ACHN (cell line): ENCODE measurements around the gene TBC1D22A.
A peak's percentile ranks its signal among the peaks of the same experiment; 100 is the strongest.
"Not testable (repeated sequence)": the region's sequence is repeated elsewhere in the genome, so short reads cannot be mapped to it uniquely, and the experiment has no call there.

Experiments
- DNase-seq: peaks from one replicate; pipeline ENCODE4 v3.0.0-alpha.2; 2015
- in situ Hi-C: cut with HindIII; loops from 2 replicates; pipeline ENCODE4 v1.10.0; 2017; ENCODE audit warnings: low sequenced_read_pairs, low pct_ligation_motif_present, low pct_unique_long_range_greater_than_20kb

The TBC1D22A gene, protein sequence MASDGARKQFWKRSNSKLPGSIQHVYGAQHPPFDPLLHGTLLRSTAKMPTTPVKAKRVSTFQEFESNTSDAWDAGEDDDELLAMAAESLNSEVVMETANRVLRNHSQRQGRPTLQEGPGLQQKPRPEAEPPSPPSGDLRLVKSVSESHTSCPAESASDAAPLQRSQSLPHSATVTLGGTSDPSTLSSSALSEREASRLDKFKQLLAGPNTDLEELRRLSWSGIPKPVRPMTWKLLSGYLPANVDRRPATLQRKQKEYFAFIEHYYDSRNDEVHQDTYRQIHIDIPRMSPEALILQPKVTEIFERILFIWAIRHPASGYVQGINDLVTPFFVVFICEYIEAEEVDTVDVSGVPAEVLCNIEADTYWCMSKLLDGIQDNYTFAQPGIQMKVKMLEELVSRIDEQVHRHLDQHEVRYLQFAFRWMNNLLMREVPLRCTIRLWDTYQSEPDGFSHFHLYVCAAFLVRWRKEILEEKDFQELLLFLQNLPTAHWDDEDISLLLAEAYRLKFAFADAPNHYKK

DNA sequence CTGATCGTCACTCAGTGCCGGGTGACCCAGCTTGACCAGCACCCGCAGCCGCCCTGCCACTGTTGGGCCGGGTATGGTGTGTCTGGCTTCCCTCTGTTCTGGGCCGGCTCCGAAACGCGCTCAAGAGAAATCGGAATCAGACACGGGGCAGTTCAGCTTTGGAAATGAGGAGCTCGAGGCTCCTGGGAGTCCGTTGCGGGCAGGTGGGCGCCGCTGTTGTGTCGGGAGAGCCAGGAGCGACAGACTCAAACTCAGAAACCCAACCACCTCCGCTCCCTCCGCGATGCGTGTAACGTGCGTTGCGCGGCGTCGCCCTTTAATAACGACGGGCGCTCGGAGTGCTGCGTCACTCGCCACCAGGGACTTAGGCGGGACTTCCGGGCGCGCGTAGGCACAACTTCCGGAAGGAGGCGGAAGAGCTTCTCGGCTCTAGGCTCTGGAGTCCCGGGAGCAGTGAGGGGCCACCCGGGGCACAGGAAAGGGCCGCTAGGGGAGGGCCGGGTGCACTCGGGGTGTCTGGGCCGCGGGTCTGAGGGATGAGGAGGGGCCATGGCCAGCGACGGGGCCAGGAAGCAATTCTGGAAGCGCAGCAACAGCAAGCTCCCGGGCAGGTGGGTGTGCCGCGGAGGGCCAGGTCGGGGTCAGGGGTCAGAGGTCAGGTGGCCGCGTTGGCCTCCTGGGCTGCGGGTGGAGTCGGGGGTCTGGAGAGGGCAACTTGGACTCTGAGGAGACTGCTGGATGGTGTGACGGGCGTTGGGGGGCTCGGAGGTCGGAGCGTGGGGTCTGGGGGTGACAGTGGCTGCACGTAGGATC lies at the start of gene TBC1D22A:
Gene TBC1D22A, plus strand, starts transcription at position 413 of the 813 bp plus-strand sequence. Its CDS starts 137 bp downstream, at position 550.
- in situ Hi-C loops: no loop called here
- DNase-seq: peak; percentile 92

DNA sequence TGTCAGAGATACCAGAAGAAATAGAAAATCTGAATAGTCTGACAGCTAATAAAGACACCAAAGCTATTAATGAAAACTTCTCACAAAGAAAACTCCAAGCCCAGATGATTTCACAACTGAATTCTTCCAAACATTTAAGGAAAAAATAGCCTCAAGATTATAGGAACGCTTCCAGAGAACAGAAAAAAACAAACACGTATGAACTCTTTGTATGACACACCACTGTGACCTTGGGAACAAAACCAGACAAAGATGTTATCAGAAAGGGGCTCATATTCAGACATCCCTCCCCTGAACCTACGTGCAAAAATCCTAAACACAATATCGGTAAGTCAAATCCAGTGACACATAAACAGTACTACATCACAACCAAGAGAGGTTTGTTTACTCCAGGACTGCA lies 47.9 kb upstream of the TBC1D22A start:
- in situ Hi-C loops: no loop called here
- DNase-seq: no peak

DNA sequence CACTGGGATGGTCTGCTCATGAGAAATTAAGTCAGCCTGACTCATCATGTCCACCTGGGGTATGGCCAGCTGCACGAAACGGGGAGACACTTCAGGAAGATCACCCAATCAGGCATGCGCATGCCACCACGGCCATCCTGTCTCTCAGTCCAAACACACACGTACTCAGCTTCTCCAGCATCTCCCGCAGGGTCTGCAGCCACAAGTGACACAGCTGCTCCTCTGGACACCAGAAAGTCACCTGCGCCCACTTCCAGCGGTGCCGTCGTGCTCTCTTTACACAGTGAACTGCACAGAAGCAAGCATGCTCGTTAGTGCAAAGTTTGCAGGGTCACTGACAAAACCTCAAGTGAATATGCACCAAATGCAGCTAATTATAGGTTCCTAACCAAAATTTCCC lies 42.5 kb upstream of the TBC1D22A start:
- in situ Hi-C loops: no loop called here
- DNase-seq: no peak

DNA sequence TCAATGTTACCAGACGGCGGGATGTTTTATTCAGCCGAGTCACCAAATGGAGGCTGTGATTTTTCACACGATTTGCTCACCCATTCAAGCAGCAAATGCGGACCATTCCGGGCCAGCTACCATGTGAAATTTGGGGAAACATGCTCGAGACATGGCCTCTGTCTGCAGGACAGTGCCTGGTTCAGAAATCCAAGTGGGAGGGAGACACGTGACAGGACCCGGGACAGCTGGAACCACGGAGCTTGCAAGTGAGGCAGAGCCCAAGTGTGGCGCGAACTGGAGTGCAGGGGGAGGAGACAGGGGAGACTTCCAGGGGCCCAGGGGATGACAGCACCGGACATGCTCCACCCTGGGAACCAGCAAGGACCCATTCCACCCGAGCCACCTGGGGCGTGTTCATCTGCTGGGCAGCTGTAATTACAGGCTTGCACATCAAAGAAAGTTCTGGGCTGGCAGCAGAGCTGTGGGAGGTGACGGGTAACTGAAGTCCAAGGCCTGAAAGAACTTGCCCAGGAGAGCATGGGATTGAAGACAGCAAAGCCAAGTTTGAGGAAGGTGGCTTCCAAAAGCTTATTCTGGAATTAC lies 40.9 kb upstream of the TBC1D22A start:
- no peak for DNase-seq
- in situ Hi-C loops: no loop called here

DNA sequence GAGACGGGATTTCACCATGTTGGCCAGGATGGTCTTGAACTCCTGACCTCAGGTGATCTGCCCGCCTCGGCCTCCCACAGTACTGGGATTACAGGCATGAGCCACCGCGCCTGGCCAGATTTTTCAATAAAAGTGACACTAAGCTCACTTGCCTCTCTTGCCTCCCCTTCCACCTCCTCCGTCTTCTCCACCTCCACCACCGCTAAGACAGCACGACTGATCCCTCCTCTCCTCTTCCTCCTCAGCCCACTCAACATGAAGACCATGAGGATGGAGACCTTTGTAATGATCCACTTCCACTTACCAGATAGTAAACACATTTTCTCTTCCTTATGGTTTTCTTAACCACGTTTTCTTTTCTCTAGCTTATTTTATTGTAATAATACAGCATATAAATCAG lies 38.6 kb upstream of the TBC1D22A start:
- in situ Hi-C loops: no loop called here
- no peak for DNase-seq

DNA sequence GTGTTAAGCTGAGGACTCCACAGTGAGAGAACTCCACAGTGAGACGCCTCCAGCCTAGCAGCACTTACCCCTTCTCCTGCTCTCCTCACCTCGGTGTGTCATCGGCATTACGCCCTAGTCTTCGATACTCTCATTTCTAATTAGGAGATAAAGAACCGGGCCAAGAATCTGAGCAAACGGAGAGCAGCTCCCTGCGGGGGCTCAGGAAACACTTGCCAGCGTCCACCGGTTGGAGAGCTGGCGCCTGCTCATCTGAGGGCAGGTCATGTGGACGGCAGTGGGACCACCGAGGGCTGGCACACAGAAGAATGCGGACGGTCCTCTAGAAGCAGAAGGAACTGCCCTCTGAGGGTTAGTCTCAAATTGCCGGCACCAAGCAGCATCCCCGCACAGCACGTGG lies 37.4 kb upstream of the TBC1D22A start:
- in situ Hi-C loops: no loop called here
- no peak for DNase-seq

DNA sequence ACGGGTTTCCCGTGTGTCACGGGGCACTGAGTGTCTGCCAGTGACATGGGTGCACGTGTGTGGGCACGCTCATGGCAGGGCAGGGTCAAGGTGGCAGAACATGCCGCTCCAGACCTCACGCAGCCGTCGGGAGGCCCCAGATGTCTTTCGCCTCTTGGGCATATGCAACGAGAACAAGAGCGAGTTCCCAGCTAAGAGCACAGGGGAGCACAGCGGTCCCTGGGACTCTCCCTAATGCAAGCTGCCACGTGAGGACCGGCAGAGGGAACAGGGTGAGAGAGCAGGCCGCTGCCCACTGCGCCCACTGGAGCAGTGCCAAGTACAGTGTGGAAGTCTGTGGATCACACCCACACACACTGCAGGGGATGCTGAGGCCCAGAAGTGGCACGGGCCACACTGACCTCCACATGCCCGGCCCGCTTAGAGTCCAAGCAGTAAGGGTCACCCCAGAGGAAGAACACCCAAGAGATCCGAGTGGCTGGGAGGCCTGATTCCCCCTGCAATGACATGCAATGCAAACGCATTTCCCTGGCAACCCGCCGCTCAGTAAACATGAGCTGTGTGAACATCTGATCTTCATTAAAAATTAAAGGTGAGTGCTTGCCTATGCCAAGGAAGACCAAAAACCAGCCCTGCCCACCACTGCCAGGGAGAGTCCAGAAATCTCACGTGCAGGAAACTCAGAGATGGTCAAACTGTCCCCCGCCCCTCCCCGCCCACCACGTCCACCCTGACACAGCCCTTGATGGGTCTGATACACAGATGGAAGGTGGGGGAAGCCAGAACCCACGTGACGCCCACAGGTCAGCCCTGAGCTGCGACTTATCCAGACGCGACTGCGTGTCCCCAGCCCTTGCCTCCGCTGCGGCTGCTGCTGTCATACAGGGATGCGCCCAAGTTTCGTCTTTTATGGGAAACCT lies 36.1 kb upstream of the TBC1D22A start:
- in situ Hi-C loops: no loop called here
- DNase-seq: no peak

DNA sequence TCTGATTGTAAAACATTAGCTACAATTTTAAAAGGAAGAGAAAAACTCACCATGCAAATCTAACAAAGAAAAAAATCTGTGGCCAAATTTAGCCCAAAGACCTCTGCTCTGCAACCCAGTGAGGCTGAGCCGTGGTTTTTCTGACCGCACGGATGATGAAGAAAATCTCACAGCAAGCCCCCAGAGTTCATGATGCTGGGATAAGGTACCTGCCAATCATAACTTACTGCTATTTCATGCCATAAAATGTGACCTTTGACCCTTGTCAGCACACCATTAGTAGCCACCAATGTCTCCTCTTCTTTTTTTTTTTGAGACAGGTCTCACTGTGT lies 35.5 kb upstream of the TBC1D22A start:
- in situ Hi-C loops: no loop called here
- no peak for DNase-seq

DNA sequence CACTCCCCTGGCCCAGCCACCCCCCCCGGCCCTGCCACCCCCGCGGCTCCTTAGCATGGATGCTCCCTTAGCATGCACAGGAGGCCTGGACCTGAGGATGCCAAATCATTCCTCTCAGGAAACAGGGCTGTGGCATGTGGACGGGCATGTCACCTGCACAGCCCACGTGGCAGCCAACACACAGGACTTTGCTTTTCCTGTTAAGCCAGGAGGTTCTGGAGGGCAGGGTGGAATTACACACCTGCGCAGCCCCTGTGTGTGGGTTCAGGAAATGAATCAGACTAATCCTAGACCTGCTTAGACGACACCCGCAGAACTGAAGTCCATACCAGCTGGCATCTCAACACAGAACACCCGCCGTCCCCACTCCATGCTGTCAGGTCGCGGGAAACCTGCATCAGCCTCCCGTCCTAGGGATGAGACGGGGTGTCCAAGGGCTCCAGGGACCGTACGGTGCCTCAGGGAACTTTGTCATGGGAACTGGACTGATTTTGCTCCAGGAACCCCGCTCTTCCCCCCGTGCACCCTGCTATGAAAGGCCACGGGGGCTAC lies 34.6 kb upstream of the TBC1D22A start:
- in situ Hi-C loops: no loop called here
- no peak for DNase-seq

DNA sequence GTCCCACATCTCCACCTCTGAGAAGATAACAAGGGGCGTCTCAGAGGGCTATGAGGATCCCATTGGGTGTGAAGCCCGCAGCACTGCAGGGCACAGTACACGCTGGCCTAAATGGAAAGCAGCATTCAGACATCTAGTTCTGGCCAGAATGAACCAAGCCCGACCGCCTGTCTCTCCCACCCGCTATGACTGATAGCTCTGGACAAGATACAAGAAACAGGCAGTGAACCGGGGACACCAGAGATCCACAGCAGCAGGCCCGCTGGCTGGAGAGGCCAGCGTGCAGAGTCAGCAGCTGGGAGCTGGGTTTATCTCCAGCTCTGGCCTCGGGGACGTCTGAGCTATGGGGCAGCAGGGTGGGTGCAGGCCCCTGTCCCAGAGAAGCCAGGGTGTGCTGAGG lies 34.0 kb upstream of the TBC1D22A start:
- DNase-seq: no peak
- in situ Hi-C loops: no loop called here

DNA sequence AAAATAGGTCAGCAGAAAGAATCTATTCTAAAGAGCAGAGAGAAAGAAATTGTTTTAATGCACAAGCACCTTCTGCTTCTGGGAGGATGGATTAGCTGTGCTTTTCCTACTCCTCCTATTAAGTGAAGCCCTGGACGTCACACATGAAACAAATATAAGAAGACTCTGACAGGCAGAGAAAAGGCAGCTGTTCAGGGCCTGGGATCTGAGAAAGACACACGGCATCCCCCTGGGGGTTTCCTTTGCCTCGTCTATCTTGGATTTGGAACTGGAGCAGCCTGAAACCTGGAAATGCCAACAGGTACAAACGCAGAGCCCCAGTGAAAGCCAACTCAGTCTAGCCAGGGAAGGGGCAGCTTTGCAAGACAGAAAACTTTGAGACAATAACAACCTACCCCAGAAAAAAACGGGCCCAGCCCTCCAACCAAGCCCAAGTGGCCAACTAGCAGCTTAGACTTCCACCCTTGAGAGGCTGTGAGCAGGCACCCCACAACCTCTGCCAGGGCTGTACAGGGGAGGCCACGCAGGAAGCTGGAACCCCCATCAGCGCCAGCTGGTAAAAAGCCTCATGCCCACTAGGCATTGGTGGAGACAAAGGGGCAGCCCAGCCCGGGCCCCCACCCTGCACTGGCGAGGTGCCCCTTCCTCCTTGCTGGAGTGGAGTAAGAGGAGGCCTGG lies 31.7 kb upstream of the TBC1D22A start:
- in situ Hi-C loops: no loop called here
- DNase-seq: no peak

DNA sequence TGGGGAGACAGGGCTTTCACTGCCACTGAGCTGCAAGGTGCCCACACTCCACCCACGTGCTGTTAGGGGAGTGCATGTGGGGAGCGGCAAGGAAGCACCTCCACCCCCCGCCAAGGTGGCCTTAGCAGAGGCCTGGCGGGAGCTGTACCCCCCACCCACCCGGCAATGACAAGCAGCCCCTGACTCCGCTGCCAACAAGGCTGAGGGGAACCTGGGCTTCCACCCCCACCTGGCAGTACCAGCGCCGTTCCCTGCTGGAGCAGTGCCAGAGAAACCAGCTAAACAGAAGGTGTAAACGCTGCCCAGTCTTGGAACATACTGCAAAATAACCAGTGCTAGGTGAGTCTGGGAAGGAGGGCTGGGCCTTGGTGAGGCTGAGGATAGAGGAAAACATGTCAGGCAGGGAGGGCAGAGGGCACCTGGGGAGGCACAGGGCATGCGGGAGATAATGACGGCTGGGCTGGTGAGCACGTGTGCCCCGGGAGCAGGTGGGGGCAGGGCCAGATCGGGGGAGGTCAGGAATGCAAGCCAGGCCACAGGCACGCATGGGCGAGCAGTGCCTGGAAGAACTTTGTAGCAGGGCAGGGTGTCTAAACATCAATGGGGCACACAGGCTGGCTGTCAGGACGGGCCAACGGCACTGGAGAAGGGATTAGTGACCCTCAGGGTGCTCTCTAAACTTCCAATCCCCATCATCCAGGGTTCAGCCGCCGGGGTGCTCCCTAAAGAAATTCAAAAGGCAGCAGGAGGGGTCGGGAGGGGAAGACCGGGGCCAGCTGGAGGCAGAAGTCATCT lies 31.0 kb upstream of the TBC1D22A start:
- DNase-seq: peak; percentile 48
- in situ Hi-C loops: no loop called here

DNA sequence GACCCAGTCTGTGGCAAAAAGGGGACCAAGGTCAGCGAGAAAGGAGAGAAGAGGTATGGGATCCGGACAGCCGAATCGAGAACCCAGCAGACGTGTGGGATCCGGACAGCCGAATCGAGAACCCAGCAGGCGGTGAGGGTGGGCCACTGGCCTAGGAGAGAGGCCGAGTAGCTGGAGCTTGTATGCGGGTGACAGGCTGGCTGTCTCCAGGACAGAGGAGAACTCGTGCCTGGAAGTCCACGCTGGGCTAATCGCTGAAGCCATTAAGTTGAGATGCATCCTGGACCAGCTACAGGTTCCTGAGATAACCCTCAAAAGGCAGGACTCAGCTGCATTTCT lies 30.4 kb upstream of the TBC1D22A start:
- in situ Hi-C loops: no loop called here
- DNase-seq: no peak

DNA sequence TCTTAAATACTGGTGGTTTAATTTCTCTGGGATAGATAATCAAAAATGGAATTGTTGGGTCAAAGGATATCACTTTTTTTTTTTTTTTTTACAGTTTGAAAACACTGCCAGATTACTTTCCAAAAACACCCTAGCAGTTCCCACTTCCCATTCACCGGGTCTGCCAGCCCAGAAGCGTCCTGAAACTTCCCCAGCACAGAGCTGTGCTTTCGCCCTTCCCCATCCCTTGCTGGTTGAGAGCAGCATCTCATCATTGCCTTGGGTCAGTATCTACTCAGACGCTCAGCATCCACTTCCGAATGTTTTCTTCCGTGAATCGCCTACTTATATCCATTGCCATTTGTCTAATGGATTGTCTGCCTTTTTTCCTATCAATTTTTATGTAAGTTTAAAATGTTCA lies 29.9 kb upstream of the TBC1D22A start:
- in situ Hi-C loops: no loop called here
- DNase-seq: no peak

DNA sequence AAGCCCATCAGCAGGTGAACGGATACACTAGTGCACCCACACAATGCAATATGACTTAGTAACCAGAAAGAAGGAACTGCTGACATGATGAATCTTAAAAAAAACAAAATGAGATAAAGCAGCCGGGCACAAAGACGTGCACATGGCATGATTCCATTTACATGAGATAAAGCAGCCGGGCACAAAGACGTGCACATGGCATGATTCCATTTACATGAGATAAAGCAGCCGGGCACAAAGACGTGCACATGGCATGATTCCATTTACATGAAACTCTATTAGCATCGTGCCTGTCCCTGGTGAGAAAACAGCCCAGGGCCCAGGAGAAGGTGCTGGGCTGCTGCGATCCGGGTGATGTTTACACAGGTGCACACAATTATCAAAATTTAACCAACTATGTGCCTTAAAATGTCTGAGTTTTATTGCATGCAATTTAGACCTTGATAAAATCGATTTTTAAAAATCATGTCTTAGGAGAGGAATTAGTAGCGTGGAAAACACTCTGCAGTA lies 28.2 kb upstream of the TBC1D22A start:
- DNase-seq, in situ Hi-C loops: not testable (repeated sequence)

DNA sequence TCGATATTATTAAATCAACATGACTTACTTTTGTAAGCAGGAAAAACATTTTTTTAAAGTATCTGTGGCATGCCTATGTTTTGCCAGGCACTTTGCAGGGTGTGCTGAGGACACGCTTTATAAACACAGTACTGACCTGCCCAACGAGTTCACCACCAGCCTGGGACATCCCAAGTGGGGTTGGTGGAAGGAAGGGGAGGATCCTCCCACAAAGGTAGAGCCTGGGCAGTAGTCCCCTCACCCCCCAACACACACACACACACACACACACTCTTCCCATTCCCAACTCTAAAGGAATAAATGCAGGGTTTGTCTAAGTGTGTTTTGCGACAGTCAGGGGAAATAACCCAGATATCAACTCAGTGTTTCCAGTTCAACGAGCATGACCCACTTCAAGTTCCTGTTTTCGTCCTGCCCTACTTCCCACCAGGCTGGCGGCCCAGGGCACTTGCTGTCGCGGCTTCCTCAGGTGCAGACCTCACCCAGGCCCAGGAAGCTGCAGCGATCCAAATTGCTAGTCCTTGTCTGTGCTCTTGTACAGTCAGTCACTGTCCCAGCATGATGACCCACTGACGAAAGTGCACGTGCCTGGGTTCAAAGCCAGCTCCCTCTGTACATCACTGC lies 27.5 kb upstream of the TBC1D22A start:
- in situ Hi-C loops: no loop called here
- peak; percentile 10 for DNase-seq
